Natural killer cell (primary cell): ENCODE measurements around the gene MAEA. TPM values are rescaled to one million over a fixed set of nuclear protein-coding genes. Genes with fewer than 3 reads are reported as not detected.
A peak's percentile ranks its signal among the peaks of the same experiment; 100 is the strongest.

Source experiments
- ATAC-seq, 3 donors: fragments of 150-1000 bp in 2 of 3; fragments of 200-7000 bp in 1 of 3; cut with Tn5 transposase; 1 replicate in 1 of 3; 2 replicates in 2 of 3; pipeline ENCODE4 v1.10.0; 2021; ENCODE audit warnings: mild to moderate bottlenecking in 2 of 3, moderate library complexity in 2 of 3
- DNase-seq, 2 donors: peaks; one replicate each; pipeline versions ENCODE4 v3.0.0 to v3.0.0-alpha.2; 2013 to 2021; ENCODE audit warnings: mixed read lengths in 1 of 2
- H3K27ac ChIP-seq: one replicate; pipeline ENCODE4 v1.5.1; 2013; ENCODE audit warnings: mild to moderate bottlenecking, low read length
- H3K27me3 ChIP-seq: one replicate; pipeline ENCODE4 v1.6.1; 2013; ENCODE audit warnings: low read length; ENCODE audit not compliant: control insufficient read depth, insufficient read depth
- H3K36me3 ChIP-seq: one replicate; pipeline ENCODE4 v1.6.1; 2013; ENCODE audit warnings: low read length; ENCODE audit not compliant: control insufficient read depth, insufficient read depth
- H3K4me1 ChIP-seq: one replicate; pipeline ENCODE4 v1.6.1; 2013; ENCODE audit warnings: low read length; ENCODE audit not compliant: control insufficient read depth, insufficient read depth
- H3K4me3 ChIP-seq: one replicate; pipeline ENCODE4 v1.5.1; 2013; ENCODE audit warnings: low read length
- H3K9me3 ChIP-seq: one replicate; pipeline ENCODE4 v1.6.1; 2013; ENCODE audit warnings: low read length; ENCODE audit not compliant: control insufficient read depth, insufficient read depth
- H3K27ac Mint-ChIP-seq, 2 donors: one replicate each; pipeline ENCODE4 v1.8.0; 2022; ENCODE audit warnings: mild to moderate bottlenecking in 2 of 2, mixed read lengths in 2 of 2, moderate library complexity in 1 of 2
- H3K27me3 Mint-ChIP-seq, 2 donors: one replicate each; pipeline ENCODE4 v1.8.0; 2022; ENCODE audit warnings: low read depth in 2 of 2, mixed read lengths in 2 of 2
- H3K36me3 Mint-ChIP-seq: one replicate; pipeline ENCODE4 v1.8.0; 2022; ENCODE audit warnings: mixed read lengths
- H3K4me1 Mint-ChIP-seq, 2 donors: one replicate each; pipeline ENCODE4 v1.8.0; 2022; ENCODE audit warnings: mixed read lengths in 2 of 2
- H3K4me3 Mint-ChIP-seq: one replicate; pipeline ENCODE4 v1.8.0; 2022; ENCODE audit warnings: mild to moderate bottlenecking, moderate library complexity, mixed read lengths
- H3K9me3 Mint-ChIP-seq, 2 donors: one replicate each; pipeline ENCODE4 v1.8.0; 2022; ENCODE audit warnings: mixed read lengths in 2 of 2
- WGBS: methylation state at CpG from one replicate; pipeline ENCODE4 v1.1.7; 2013; ENCODE audit warnings: missing lambda C conversion rate; ENCODE audit not compliant: insufficient coverage; 5-methylcytosine and 5-hydroxymethylcytosine counted together
- intact Hi-C: fragments of 100-400 bp; cut with micrococcal nuclease; formaldehyde crosslinking; loops from one replicate; pipeline ENCODE4 v1.14.2; 2022
- total RNA-seq, 4 donors: library from RNA; stranded (reverse); fragments of 120-200 nt in 1 of 4; gene quantifications; one replicate each; pipeline versions ENCODE4 v1.2.3 to v1.2.4, GENCODE V29; 2013 to 2022
- TF ChIP-seq, protein P1 (sequence below): fragments of 200-600 bp; IDR thresholded peaks from one replicate; pipeline ENCODE4 v1.8.0; 2022; ENCODE audit warnings: antibody characterized with exemption

Gene MAEA
- total RNA-seq, 3 donors from 2014 or later (not counting 1 experiment from before 2014, with no cell fraction given), result 63.5 to 89.2 (median 64.0) TPM

DNA sequence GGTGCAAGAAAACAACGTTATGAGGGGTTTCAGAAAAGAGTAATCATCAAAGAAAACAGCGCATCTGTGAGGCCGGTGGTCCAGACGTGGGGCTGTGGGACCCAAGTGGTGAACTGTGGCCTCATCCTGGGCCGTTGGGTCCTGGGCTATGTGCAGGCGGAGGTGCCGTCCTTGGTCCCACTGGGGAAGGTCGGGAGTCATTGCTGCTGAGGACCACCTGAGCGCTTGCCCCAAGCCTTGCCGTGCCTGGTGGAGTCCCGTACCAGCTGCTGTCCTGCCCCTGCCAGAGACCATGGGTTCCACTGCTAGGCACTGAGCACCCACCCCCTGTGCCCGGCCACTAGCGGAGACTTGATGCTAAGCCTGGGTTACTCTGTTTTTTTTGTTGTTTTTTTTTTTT, 31.8 kb downstream of the MAEA start:
- no peaks in the 10 kb centered on the region for H3K9me3 Mint-ChIP-seq
- H3K27me3 ChIP-seq, result no peaks in the 10 kb centered on the region
- no peak overlapping the region for H3K4me3 Mint-ChIP-seq
- peaks cover 0 to 4% of the 10 kb centered on the region in 2 donors for H3K4me1 Mint-ChIP-seq
- no peaks in the 10 kb centered on the region for H3K9me3 ChIP-seq
- DNase-seq (no peak), ATAC-seq (no peak)
- H3K4me3 ChIP-seq, result no peak overlapping the region
- TF ChIP-seq, protein P1, sequence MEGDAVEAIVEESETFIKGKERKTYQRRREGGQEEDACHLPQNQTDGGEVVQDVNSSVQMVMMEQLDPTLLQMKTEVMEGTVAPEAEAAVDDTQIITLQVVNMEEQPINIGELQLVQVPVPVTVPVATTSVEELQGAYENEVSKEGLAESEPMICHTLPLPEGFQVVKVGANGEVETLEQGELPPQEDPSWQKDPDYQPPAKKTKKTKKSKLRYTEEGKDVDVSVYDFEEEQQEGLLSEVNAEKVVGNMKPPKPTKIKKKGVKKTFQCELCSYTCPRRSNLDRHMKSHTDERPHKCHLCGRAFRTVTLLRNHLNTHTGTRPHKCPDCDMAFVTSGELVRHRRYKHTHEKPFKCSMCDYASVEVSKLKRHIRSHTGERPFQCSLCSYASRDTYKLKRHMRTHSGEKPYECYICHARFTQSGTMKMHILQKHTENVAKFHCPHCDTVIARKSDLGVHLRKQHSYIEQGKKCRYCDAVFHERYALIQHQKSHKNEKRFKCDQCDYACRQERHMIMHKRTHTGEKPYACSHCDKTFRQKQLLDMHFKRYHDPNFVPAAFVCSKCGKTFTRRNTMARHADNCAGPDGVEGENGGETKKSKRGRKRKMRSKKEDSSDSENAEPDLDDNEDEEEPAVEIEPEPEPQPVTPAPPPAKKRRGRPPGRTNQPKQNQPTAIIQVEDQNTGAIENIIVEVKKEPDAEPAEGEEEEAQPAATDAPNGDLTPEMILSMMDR, result no peak
- no peak overlapping the region for H3K27ac ChIP-seq
- H3K27me3 Mint-ChIP-seq, result no peaks in the 10 kb centered on the region
- intact Hi-C loops, result no loop called here
- H3K36me3 Mint-ChIP-seq, result no peaks in the 10 kb centered on the region
- WGBS, result 90% methylated on average over 13 of the region's 13 CpGs
- no peaks in the 10 kb centered on the region for H3K4me1 ChIP-seq
- H3K27ac Mint-ChIP-seq, result no peak overlapping the region
- H3K36me3 ChIP-seq, result peaks cover 50% of the 10 kb centered on the region

DNA sequence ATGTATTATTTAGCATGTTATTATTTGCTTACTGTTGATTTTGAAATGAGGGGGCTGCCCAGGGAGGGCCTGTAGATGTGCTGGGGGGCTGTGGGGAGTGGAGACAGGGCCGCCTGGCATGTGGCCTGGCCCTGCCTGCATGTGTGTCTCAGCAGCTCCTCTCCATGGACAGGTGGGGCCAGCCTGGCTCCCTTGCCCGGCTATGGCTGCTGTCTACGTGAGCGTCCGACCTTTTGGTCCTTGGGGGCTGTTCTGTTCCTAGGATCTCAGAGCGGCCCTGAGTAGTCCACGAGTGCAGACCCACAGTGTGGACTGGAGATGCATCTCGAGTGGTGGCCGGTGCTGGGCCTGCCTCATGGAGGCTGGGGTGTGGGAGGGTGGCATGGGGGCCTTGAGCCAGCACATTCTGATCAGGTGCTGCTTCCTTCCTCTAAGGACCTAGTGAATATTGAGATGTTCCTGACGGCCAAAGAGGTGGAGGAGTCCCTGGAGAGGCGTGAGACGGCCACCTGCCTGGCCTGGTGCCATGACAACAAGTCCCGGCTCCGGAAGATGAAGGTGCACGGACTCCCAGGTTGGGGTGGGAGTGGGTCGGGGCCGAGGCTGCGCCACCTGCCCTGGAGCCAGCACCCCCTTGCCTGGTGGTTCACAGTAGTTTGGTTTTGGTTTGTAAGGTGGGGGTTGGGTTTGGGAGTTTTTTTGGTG, 32.4 kb downstream of the MAEA start:
- Mint-ChIP-seq H3K4me1 (peaks cover 0 to 4% of the 10 kb centered on the region in 2 donors), H3K27ac (no peak overlapping the region), H3K9me3 (no peaks in the 10 kb centered on the region), H3K4me3 (no peak overlapping the region), H3K27me3 (no peaks in the 10 kb centered on the region), H3K36me3 (no peaks in the 10 kb centered on the region)
- TF ChIP-seq, protein P1, result no peak
- intact Hi-C loops, result no loop called here
- H3K4me3 ChIP-seq, result no peak overlapping the region
- H3K27ac ChIP-seq, result no peak overlapping the region
- 93% methylated on average over 18 of the region's 18 CpGs for WGBS
- peaks cover 49% of the 10 kb centered on the region for H3K36me3 ChIP-seq
- DNase-seq (no peak), ATAC-seq (peak in 1 of 3 donors; percentile 32)
- H3K27me3 ChIP-seq, result no peaks in the 10 kb centered on the region
- H3K4me1 ChIP-seq, result no peaks in the 10 kb centered on the region
- H3K9me3 ChIP-seq, result no peaks in the 10 kb centered on the region

DNA sequence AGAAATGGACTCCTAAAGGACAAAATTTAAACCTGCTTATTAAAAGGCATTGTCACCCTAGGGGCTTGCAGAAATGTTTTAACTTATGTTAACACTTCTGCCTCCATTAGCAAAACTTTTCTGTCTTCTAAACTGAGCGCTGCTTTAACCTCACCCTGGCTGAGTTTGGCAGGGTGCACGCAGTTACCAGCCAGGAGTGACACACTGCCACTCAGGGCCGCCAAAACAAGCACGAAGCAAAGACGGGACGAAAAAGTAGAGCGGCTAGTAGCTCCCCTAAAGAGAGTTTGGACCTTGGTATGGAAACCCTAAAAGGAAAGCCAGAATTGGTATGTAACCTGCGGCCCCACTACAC, 33.6 kb downstream of the MAEA start:
- H3K4me1 ChIP-seq, result no peaks in the 10 kb centered on the region
- H3K36me3 ChIP-seq, result peaks cover 46% of the 10 kb centered on the region
- Mint-ChIP-seq H3K36me3 (no peaks in the 10 kb centered on the region), H3K9me3 (no peaks in the 10 kb centered on the region), H3K27ac (no peak overlapping the region), H3K4me3 (no peak overlapping the region), H3K27me3 (no peaks in the 10 kb centered on the region), H3K4me1 (peaks cover 0 to under 1% of the 10 kb centered on the region in 2 donors)
- 99% methylated on average over 8 of the region's 8 CpGs for WGBS
- H3K4me3 ChIP-seq, result no peak overlapping the region
- TF ChIP-seq, protein P1, result no peak
- H3K27ac ChIP-seq, result no peak overlapping the region
- DNase-seq (no peak), ATAC-seq (no peak)
- no peaks in the 10 kb centered on the region for H3K9me3 ChIP-seq
- intact Hi-C loops, result loop anchor here (1.0 kb wide), 1 partner anchor 14 kb away; no protein-coding TSS in a partner anchor
- no peaks in the 10 kb centered on the region for H3K27me3 ChIP-seq
